WTC11 (cell line): ENCODE measurements around the gene PRKCB.

Experiments
- MYBL2 ChIP-seq: sonication (generic); formaldehyde crosslinking; IDR thresholded peaks from 2 replicates; pipeline ENCODE4 v1.8.1; 2023; ENCODE audit warnings: mild to moderate bottlenecking, moderate library complexity, missing genetic modification reagents
- NR3C1 ChIP-seq: sonication (generic); formaldehyde crosslinking; conservative IDR thresholded peaks from 2 replicates; pipeline ENCODE4 v1.8.1; 2023; ENCODE audit warnings: low read depth, mild to moderate bottlenecking, missing genetic modification reagents
- TCF7 ChIP-seq: sonication (generic); formaldehyde crosslinking; IDR thresholded peaks from 2 replicates; pipeline ENCODE4 v1.8.0; 2022; ENCODE audit warnings: mild to moderate bottlenecking, low read depth, missing genetic modification reagents, moderate library complexity
- TF ChIP-seq, protein P1 (sequence below): fragments of 200-600 bp; IDR thresholded peaks from 2 replicates; pipeline ENCODE4 v1.8.0; 2022; ENCODE audit warnings: antibody characterized with exemption
- TF ChIP-seq, protein P2 (sequence below): sonication (generic); formaldehyde crosslinking; IDR thresholded peaks from 2 replicates; pipeline ENCODE4 v1.8.0; 2022; ENCODE audit warnings: mild to moderate bottlenecking, missing genetic modification reagents
- TF ChIP-seq, protein P3 (sequence below): sonication (generic); formaldehyde crosslinking; IDR thresholded peaks from 2 replicates; pipeline ENCODE4 v1.8.1; 2022; ENCODE audit warnings: low read depth, missing genetic modification reagents, borderline replicate concordance

DNA sequence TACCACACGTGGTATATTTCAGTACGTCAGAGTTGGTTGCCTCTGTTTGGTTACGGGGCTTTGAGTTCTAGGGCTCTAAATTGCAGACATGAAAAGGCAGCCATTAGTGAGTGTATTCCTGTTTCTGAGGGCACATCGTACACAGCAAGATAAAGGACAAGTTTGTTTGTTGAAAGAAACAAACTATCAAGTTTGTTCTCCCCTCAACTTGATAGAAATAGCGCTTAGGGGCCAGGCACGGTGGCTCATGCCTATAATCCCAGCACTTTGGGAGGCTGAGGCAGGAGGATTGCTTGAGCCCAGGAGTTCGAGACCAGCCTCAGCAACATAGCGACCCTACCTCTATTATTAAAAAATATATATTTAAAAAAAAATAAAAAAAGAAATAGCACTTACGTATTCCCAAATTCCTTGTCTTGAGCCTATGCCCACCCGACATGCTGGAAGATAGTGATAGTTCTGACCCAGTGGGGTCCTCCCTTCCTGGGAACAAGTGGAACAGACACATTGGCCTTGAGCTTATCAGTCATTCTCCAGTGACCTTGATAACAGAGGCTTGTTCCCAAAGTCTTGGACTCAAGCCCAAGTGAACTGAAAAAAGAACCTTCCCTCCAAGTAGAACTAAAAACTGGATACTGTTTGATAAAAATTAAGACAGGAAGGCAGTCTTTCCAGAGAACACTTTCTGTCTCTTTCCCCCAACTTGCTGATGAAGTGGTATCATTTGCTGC lies 280.4 kb downstream of the PRKCB start:
- TF ChIP-seq MYBL2 (CRISPR knock-in tag) (no peak), TCF7 (CRISPR knock-in tag) (no peak), NR3C1 (CRISPR knock-in tag) (no peak)
- TF ChIP-seq, protein P1, sequence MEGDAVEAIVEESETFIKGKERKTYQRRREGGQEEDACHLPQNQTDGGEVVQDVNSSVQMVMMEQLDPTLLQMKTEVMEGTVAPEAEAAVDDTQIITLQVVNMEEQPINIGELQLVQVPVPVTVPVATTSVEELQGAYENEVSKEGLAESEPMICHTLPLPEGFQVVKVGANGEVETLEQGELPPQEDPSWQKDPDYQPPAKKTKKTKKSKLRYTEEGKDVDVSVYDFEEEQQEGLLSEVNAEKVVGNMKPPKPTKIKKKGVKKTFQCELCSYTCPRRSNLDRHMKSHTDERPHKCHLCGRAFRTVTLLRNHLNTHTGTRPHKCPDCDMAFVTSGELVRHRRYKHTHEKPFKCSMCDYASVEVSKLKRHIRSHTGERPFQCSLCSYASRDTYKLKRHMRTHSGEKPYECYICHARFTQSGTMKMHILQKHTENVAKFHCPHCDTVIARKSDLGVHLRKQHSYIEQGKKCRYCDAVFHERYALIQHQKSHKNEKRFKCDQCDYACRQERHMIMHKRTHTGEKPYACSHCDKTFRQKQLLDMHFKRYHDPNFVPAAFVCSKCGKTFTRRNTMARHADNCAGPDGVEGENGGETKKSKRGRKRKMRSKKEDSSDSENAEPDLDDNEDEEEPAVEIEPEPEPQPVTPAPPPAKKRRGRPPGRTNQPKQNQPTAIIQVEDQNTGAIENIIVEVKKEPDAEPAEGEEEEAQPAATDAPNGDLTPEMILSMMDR, result no peak
- TF ChIP-seq, protein P2, sequence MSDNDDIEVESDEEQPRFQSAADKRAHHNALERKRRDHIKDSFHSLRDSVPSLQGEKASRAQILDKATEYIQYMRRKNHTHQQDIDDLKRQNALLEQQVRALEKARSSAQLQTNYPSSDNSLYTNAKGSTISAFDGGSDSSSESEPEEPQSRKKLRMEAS (CRISPR knock-in tag), result no peak
- TF ChIP-seq, protein P3, sequence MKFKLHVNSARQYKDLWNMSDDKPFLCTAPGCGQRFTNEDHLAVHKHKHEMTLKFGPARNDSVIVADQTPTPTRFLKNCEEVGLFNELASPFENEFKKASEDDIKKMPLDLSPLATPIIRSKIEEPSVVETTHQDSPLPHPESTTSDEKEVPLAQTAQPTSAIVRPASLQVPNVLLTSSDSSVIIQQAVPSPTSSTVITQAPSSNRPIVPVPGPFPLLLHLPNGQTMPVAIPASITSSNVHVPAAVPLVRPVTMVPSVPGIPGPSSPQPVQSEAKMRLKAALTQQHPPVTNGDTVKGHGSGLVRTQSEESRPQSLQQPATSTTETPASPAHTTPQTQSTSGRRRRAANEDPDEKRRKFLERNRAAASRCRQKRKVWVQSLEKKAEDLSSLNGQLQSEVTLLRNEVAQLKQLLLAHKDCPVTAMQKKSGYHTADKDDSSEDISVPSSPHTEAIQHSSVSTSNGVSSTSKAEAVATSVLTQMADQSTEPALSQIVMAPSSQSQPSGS (CRISPR knock-in tag), result no peak
